GM12875 (cell line): ENCODE results near the gene SPATA6.

ENCODE experiments used
- H3K4me3 ChIP-seq: one replicate; pipeline ENCODE4 v1.5.1; 2011; ENCODE audit warnings: low read depth, low read length, control low read depth
- TF ChIP-seq, protein P1 (sequence below): IDR thresholded peaks from 2 replicates; pipeline ENCODE4 v1.5.1; 2011; ENCODE audit warnings: low read depth, mild to moderate bottlenecking, control low read depth, inconsistent platforms, low read length, moderate library complexity, borderline replicate concordance; ENCODE audit not compliant: insufficient read depth

The SPATA6 gene

GRCh38 chr1:48422009-48422408 is 50.0 kb downstream of the SPATA6 start:
- TF ChIP-seq, protein P1, sequence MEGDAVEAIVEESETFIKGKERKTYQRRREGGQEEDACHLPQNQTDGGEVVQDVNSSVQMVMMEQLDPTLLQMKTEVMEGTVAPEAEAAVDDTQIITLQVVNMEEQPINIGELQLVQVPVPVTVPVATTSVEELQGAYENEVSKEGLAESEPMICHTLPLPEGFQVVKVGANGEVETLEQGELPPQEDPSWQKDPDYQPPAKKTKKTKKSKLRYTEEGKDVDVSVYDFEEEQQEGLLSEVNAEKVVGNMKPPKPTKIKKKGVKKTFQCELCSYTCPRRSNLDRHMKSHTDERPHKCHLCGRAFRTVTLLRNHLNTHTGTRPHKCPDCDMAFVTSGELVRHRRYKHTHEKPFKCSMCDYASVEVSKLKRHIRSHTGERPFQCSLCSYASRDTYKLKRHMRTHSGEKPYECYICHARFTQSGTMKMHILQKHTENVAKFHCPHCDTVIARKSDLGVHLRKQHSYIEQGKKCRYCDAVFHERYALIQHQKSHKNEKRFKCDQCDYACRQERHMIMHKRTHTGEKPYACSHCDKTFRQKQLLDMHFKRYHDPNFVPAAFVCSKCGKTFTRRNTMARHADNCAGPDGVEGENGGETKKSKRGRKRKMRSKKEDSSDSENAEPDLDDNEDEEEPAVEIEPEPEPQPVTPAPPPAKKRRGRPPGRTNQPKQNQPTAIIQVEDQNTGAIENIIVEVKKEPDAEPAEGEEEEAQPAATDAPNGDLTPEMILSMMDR, result no peak
- no peak overlapping the region for H3K4me3 ChIP-seq

GRCh38 chr1:48418742-48419141 is 53.3 kb downstream of the SPATA6 start:
- TF ChIP-seq, protein P1, result no peak

GRCh38 chr1:48415050-48415449 is 57.0 kb downstream of the SPATA6 start:
- H3K4me3 ChIP-seq, result no peak overlapping the region
- TF ChIP-seq, protein P1, result no peak

More at GRCh38 chr1:48418742-48419141, 53.3 kb downstream of the SPATA6 start:
- no peak overlapping the region for H3K4me3 ChIP-seq

DNA sequence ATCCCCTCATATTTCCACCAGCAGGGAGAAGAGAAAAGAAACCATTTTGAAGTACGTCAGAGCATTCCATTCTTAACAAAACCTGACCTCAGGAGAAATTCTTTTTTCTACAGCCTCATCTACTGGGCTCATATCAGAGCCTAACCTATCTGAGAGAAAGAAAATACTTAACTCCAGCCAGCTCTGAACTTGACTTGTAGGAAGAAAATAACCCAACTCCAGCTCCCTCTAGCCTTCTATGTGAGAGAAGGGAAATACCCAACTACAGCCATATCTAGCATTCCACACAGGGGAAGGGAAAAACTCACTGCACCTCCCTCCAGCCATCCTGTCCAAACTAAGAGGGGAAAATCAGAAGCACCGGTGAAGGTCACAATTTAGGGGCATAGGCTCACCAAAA is 57.7 kb downstream of the SPATA6 start:
- no peak overlapping the region for H3K4me3 ChIP-seq
- TF ChIP-seq, protein P1, result no peak

- TF ChIP-seq, protein P1, result no peak
- H3K4me3 ChIP-seq, result no peak overlapping the region
Measured at GRCh38 chr1:48405940-48406339, 66.1 kb downstream of the SPATA6 start.

DNA sequence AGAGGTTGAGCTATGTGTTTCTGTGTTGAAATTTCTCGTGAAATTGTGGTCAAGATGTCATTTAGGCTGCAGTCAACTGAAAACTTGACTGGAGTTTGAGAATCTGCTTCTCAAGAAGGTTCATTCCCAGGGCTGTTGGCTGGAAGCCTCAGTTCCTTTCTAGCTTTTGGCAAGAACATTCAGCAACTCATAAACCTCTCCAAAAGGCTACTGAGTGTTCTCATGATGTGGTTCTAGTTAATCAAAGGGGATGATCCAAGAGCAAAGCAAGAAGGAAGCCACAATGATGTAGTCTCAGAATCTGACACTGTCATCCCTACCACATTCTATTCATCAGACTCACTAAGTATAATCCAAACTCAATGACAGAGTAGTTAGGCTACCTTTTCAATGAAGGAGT is 66.6 kb downstream of the SPATA6 start:
- H3K4me3 ChIP-seq, result no peak overlapping the region
- TF ChIP-seq, protein P1, result no peak

DNA sequence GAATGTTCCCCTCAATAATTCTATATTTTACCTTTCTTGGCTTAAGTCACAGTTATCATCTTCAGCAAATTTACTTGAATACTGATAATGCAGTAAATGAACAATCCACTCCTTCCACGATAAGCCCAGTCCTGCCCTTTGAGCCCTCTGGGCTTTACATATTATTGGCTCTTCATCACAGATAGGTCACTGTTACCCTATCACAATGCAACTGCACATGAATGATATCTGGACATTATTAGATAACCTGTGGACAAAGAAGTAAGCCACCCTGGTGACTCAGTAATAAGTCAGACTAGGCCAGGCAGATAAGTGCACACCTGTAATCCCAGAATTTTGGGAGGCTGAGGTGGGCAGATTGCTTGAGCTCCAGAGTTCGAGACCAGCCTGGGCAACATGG is 69.4 kb downstream of the SPATA6 start:
- H3K4me3 ChIP-seq, result no peak overlapping the region
- TF ChIP-seq, protein P1, result no peak
